K562 (cell line): ENCODE measurements around the gene EFHB. TPM values are rescaled to one million over a fixed set of nuclear protein-coding genes. Genes with fewer than 3 reads are reported as not detected.

Experiments
- CBFB ChIP-seq: sonication (generic); formaldehyde crosslinking; IDR thresholded peaks from 2 replicates; pipeline ENCODE4 v1.4.0; 2020; ENCODE audit warnings: mild to moderate bottlenecking, missing genetic modification reagents
- CHD1 ChIP-seq: fragments of 200-600 bp; sonication (generic); IDR thresholded peaks from one replicate; pipeline ENCODE4 v1.6.1; 2012; ENCODE audit warnings: mild to moderate bottlenecking, moderate library complexity, low read length, inconsistent platforms
- EGR1 ChIP-seq: fragments of 450-650 bp; conservative IDR thresholded peaks from 2 replicates; pipeline ENCODE4 v1.6.1; 2017; ENCODE audit warnings: mild to moderate bottlenecking
- HOMEZ ChIP-seq: fragments of 250-450 bp; sonication (Bioruptor Pico); IDR thresholded peaks from 2 replicates; pipeline ENCODE4 v1.4.0; 2020; ENCODE audit warnings: mild to moderate bottlenecking, moderate library complexity
- ILF3 ChIP-seq: fragments of 450-650 bp; IDR thresholded peaks from 2 replicates; pipeline ENCODE4 v1.6.1; 2018; ENCODE audit warnings: antibody characterized with exemption, mild to moderate bottlenecking, moderate library complexity, borderline replicate concordance
- KDM4B ChIP-seq, 2 experiments: fragments of 450-650 bp in 1 of 2; sonication (generic) in 1 of 2; IDR thresholded peaks; 2 replicates each; pipeline ENCODE4 v1.6.1; 2016 to 2017; ENCODE audit warnings: borderline replicate concordance in 2 of 2, antibody characterized with exemption in 1 of 2, low read depth in 1 of 2, mild to moderate bottlenecking in 1 of 2
- MCM3 ChIP-seq: fragments of 450-650 bp; IDR thresholded peaks from 2 replicates; pipeline ENCODE4 v1.6.1; 2016
- NR0B1 ChIP-seq: fragments of 450-650 bp; IDR thresholded peaks from one replicate; pipeline ENCODE4 v1.6.1; 2018; ENCODE audit warnings: mild to moderate bottlenecking, moderate library complexity; ENCODE audit not compliant: partially characterized antibody
- PCBP1 ChIP-seq: fragments of 200-400 bp; formaldehyde crosslinking; IDR thresholded peaks from 2 replicates; pipeline ENCODE4 v1.6.1; 2018; ENCODE audit warnings: mild to moderate bottlenecking, low read depth, low read length; ENCODE audit not compliant: poor library complexity, severe bottlenecking
- PHB ChIP-seq: fragments of 250-450 bp; sonication (Bioruptor Pico); IDR thresholded peaks from 2 replicates; pipeline ENCODE4 v1.5.0; 2021
- PKNOX1 ChIP-seq: fragments of 450-650 bp; IDR thresholded peaks from 2 replicates; pipeline ENCODE4 v1.6.1; 2016
- PRPF4 ChIP-seq: fragments of 200-400 bp; formaldehyde crosslinking; IDR thresholded peaks from one replicate; pipeline ENCODE4 v1.6.1; 2017; ENCODE audit warnings: low read length, low read depth, mild to moderate bottlenecking; ENCODE audit not compliant: insufficient read depth, poor library complexity, severe bottlenecking
- RBM14 ChIP-seq: fragments of 200-400 bp; formaldehyde crosslinking; IDR thresholded peaks from 2 replicates; pipeline ENCODE4 v1.6.1; 2018; ENCODE audit warnings: low read depth, mild to moderate bottlenecking, low read length, moderate library complexity, borderline replicate concordance; ENCODE audit not compliant: insufficient read depth
- RBM25 ChIP-seq: fragments of 200-400 bp; formaldehyde crosslinking; IDR thresholded peaks from 2 replicates; pipeline ENCODE4 v1.6.1; 2018; ENCODE audit warnings: low read length, low read depth, moderate library complexity; ENCODE audit not compliant: severe bottlenecking
- RBM34 ChIP-seq: fragments of 200-400 bp; formaldehyde crosslinking; IDR thresholded peaks from 2 replicates; pipeline ENCODE4 v1.6.1; 2018; ENCODE audit warnings: low read length, borderline replicate concordance; ENCODE audit not compliant: insufficient read depth
- SIRT6 ChIP-seq: IDR thresholded peaks from one replicate; pipeline ENCODE4 v1.6.1; 2012; ENCODE audit warnings: low read depth, mild to moderate bottlenecking, control low read depth, inconsistent platforms, low read length, moderate library complexity
- SPI1 ChIP-seq: IDR thresholded peaks from 2 replicates; pipeline ENCODE4 v1.6.1; 2011; ENCODE audit warnings: low read depth, low read length, control low read depth, borderline replicate concordance
- TEAD4 ChIP-seq, 2 experiments: sonication (generic) in 1 of 2; formaldehyde crosslinking in 1 of 2; IDR thresholded peaks; 2 replicates each; pipeline versions ENCODE4 v1.6.1 to v1.8.0; 2012 to 2022; ENCODE audit warnings: borderline replicate concordance in 1 of 2, inconsistent platforms in 1 of 2, low read length in 1 of 2, mild to moderate bottlenecking in 1 of 2, missing genetic modification reagents in 1 of 2
- ZBTB2 ChIP-seq: fragments of 450-650 bp; IDR thresholded peaks from 2 replicates; pipeline ENCODE4 v1.6.1; 2016; ENCODE audit warnings: antibody characterized with exemption
- ZNF232 ChIP-seq: sonication (generic); formaldehyde crosslinking; IDR thresholded peaks from 2 replicates; pipeline ENCODE4 v1.8.0; 2022; ENCODE audit warnings: mild to moderate bottlenecking, missing genetic modification reagents
- ZNF695 ChIP-seq: fragments of 450-650 bp; formaldehyde crosslinking; IDR thresholded peaks from 2 replicates; pipeline ENCODE4 v1.4.0; 2020; ENCODE audit warnings: mild to moderate bottlenecking, moderate library complexity
- ZNF780A ChIP-seq: fragments of 250-450 bp; sonication (Bioruptor Pico); IDR thresholded peaks from 2 replicates; pipeline ENCODE4 v1.5.0; 2021; ENCODE audit warnings: mild to moderate bottlenecking
- polyA plus RNA-seq, 8 experiments: library from polyadenylated mRNA; depleted of rRNA in 4 of 8; stranded (reverse) in 5 of 8; unstranded in 3 of 8; fragments of >200 nt; fragmentation: Nextera tagmentation in 2 of 8; fragmentation: Illumina TruSeq in 1 of 8; extraction: Ambion mirVana in 2 of 8; extraction: Trizol in 1 of 8; gene quantifications; 2 replicates each; pipeline versions ENCODE4 v1.2.1 to v1.2.3, GENCODE V29; 2011 to 2014; ENCODE audit warnings: inconsistent platforms in 1 of 8, missing spikeins in 1 of 8
- total RNA-seq, 7 experiments: library from RNA; depleted of rRNA in 6 of 7; stranded (reverse); fragments of >200 nt in 6 of 7; fragmentation: Illumina TruSeq in 2 of 7; extraction: Trizol in 2 of 7; gene quantifications; 2 replicates each; pipeline versions ENCODE4 v1.2.1 to v1.2.3, GENCODE V29; 2011 to 2021; ENCODE audit warnings: low replicate concordance in 1 of 7

The EFHB gene
- total and polyA plus RNA-seq, 9 of the 15 experiments (the other 6 are each of a cell fraction or from before 2014, with no cell fraction given), result 1.5 to 4.0 (median 1.8) TPM

- TF ChIP-seq NR0B1 (no peak), ZNF695 (CRISPR knock-in tag) (no peak), RBM25 (peak; percentile 96), TEAD4 (IDR thresholded peaks at IDR 0.05; ENCODE audit: low read length) (no peak), TEAD4 (CRISPR knock-in tag; IDR thresholded peaks at IDR 0.05; ENCODE audit: borderline replicate concordance) (peak; percentile 70; the same call in 1 of the 2 replicates), SIRT6 (no peak), RBM34 (0 out of 2 replicates have a peak, but pooled peaks have one; percentile 54), ZBTB2 (peak; percentile 95), SPI1 (peak; percentile 90), PKNOX1 (peak; percentile 77), MCM3 (no peak), CHD1 (peak; percentile 75), CBFB (no peak), PCBP1 (peak; percentile 96), RBM14 (0 out of 2 replicates have a peak, but pooled peaks have one; percentile 86), ZNF780A (CRISPR knock-in tag) (no peak), ILF3 (no peak; the same call in 1 of the 2 replicates), PRPF4 (peak; percentile 74), ZNF232 (CRISPR knock-in tag) (no peak), PHB (CRISPR knock-in tag) (0 out of 2 replicates have a peak, but pooled peaks have one; percentile 65), KDM4B (IDR thresholded peaks at IDR 0.05; ENCODE audit: borderline replicate concordance in 2 of 2, low read depth in 1 of 2) (peak in 1 of 2 experiments; percentile 89; a peak in 2 of 4 replicates), EGR1 (peak; percentile 76), HOMEZ (CRISPR knock-in tag) (no peak)
Measured at GRCh38 chr3:19946832-19947548, 13.0 kb upstream of the EFHB start, which contains the start of gene RAB5A (continued).
